Measurements from ENCODE around the gene CNOT3.

DNA sequence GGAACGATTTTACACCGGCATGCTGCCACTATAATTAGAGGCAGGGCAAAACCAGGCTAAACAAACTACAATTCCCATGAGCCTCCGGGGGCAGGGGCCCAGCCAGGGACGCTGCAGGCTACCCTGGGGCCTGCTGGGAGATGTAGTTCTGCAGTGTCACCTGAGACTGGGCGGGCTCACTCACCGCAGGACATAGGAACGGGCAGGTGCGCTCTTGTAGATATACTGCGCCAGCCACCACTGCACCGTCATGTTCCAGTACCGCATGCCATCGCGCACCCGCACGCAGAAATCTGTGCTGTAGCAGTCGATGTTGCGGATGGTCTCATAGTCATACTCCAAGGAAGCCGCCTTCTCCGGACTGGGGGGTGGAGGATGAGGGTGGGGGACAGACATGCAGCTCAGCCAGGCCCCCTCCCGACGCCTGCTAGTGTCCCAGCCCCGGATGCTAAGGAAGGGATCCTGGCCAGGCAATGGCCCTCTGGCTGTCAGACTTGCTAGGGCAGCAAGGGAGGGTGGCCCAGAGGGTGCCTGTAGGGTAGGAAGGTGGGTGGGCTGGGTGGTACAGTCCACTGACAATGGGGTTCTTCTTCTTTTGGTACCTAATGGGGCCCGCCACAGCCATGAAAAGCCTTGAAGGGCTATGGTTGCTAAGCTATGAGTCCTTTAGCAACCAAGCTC is 41.2 kb downstream of the CNOT3 start:
- TF ChIP-seq, protein P1, sequence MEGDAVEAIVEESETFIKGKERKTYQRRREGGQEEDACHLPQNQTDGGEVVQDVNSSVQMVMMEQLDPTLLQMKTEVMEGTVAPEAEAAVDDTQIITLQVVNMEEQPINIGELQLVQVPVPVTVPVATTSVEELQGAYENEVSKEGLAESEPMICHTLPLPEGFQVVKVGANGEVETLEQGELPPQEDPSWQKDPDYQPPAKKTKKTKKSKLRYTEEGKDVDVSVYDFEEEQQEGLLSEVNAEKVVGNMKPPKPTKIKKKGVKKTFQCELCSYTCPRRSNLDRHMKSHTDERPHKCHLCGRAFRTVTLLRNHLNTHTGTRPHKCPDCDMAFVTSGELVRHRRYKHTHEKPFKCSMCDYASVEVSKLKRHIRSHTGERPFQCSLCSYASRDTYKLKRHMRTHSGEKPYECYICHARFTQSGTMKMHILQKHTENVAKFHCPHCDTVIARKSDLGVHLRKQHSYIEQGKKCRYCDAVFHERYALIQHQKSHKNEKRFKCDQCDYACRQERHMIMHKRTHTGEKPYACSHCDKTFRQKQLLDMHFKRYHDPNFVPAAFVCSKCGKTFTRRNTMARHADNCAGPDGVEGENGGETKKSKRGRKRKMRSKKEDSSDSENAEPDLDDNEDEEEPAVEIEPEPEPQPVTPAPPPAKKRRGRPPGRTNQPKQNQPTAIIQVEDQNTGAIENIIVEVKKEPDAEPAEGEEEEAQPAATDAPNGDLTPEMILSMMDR (tag by site-specific recombination; IDR thresholded peaks at IDR 0.05), result no peak
- TF ChIP-seq, protein P2, sequence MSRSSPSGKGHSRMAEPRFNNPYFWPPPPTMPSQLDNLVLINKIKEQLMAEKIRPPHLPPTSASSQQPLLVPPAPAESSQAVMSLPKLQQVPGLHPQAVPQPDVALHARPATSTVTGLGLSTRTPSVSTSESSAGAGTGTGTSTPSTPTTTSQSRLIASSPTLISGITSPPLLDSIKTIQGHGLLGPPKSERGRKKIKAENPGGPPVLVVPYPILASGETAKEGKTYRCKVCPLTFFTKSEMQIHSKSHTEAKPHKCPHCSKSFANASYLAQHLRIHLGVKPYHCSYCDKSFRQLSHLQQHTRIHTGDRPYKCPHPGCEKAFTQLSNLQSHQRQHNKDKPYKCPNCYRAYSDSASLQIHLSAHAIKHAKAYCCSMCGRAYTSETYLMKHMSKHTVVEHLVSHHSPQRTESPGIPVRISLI (tag by site-specific recombination; IDR thresholded peaks at IDR 0.05), result no peak
- no peak for TF ChIP-seq ZNF121 (tag by site-specific recombination; IDR thresholded peaks at IDR 0.05)
- TF ChIP-seq, protein P3, sequence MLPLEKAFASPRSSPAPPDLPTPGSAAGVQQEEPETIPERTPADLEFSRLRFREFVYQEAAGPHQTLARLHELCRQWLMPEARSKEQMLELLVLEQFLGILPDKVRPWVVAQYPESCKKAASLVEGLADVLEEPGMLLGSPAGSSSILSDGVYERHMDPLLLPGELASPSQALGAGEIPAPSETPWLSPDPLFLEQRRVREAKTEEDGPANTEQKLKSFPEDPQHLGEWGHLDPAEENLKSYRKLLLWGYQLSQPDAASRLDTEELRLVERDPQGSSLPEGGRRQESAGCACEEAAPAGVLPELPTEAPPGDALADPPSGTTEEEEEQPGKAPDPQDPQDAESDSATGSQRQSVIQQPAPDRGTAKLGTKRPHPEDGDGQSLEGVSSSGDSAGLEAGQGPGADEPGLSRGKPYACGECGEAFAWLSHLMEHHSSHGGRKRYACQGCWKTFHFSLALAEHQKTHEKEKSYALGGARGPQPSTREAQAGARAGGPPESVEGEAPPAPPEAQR (tag by site-specific recombination; IDR thresholded peaks at IDR 0.05), result no peak
- no peak for TF ChIP-seq ZNF114 (tag by site-specific recombination; IDR thresholded peaks at IDR 0.05)
